ENCODE results near the gene TEX26.

- TF ChIP-seq, protein P1, sequence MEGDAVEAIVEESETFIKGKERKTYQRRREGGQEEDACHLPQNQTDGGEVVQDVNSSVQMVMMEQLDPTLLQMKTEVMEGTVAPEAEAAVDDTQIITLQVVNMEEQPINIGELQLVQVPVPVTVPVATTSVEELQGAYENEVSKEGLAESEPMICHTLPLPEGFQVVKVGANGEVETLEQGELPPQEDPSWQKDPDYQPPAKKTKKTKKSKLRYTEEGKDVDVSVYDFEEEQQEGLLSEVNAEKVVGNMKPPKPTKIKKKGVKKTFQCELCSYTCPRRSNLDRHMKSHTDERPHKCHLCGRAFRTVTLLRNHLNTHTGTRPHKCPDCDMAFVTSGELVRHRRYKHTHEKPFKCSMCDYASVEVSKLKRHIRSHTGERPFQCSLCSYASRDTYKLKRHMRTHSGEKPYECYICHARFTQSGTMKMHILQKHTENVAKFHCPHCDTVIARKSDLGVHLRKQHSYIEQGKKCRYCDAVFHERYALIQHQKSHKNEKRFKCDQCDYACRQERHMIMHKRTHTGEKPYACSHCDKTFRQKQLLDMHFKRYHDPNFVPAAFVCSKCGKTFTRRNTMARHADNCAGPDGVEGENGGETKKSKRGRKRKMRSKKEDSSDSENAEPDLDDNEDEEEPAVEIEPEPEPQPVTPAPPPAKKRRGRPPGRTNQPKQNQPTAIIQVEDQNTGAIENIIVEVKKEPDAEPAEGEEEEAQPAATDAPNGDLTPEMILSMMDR (IDR thresholded peaks at IDR 0.05), result no peak
- TF ChIP-seq POLR2A (IDR thresholded peaks at IDR 0.05; ENCODE audit: low read depth) (no peak), POLR2AphosphoS5 (IDR thresholded peaks at IDR 0.05) (peak in 1 of 2 donors; percentile 9), EP300 (IDR thresholded peaks at IDR 0.05) (no peak)
Measured at GRCh38 chr13:30908416-30908980, 24.0 kb upstream of the TEX26 start.

Measured in esophagus muscularis mucosa (tissue), 4 donors.